ENCODE data around the gene RAB7A. TPM values are rescaled to one million over a fixed set of nuclear protein-coding genes. Genes with fewer than 3 reads are reported as not detected.

The RAB7A gene
- total and polyA plus RNA-seq, 10 of the 15 experiments (the other 5 are each of a cell fraction or from before 2014, with no cell fraction given): 40.3 to 212 (median 160) TPM

GRCh38 chr3:128726023-128727016, at the start of gene RAB7A (continued):
- TF ChIP-seq, protein P1, sequence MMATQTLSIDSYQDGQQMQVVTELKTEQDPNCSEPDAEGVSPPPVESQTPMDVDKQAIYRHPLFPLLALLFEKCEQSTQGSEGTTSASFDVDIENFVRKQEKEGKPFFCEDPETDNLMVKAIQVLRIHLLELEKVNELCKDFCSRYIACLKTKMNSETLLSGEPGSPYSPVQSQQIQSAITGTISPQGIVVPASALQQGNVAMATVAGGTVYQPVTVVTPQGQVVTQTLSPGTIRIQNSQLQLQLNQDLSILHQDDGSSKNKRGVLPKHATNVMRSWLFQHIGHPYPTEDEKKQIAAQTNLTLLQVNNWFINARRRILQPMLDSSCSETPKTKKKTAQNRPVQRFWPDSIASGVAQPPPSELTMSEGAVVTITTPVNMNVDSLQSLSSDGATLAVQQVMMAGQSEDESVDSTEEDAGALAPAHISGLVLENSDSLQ (IDR thresholded peaks at IDR 0.05): no peak
- no peak for TF ChIP-seq BACH1 (IDR thresholded peaks at IDR 0.05; ENCODE audit: borderline replicate concordance)
- TF ChIP-seq ASH2L (IDR thresholded peaks at IDR 0.05; ENCODE audit: borderline replicate concordance, low read depth): 0 out of 2 replicates have a peak, but pooled peaks have one; percentile 72
- no peak for TF ChIP-seq PAX8 (IDR thresholded peaks at IDR 0.05)
- TF ChIP-seq, protein P2, sequence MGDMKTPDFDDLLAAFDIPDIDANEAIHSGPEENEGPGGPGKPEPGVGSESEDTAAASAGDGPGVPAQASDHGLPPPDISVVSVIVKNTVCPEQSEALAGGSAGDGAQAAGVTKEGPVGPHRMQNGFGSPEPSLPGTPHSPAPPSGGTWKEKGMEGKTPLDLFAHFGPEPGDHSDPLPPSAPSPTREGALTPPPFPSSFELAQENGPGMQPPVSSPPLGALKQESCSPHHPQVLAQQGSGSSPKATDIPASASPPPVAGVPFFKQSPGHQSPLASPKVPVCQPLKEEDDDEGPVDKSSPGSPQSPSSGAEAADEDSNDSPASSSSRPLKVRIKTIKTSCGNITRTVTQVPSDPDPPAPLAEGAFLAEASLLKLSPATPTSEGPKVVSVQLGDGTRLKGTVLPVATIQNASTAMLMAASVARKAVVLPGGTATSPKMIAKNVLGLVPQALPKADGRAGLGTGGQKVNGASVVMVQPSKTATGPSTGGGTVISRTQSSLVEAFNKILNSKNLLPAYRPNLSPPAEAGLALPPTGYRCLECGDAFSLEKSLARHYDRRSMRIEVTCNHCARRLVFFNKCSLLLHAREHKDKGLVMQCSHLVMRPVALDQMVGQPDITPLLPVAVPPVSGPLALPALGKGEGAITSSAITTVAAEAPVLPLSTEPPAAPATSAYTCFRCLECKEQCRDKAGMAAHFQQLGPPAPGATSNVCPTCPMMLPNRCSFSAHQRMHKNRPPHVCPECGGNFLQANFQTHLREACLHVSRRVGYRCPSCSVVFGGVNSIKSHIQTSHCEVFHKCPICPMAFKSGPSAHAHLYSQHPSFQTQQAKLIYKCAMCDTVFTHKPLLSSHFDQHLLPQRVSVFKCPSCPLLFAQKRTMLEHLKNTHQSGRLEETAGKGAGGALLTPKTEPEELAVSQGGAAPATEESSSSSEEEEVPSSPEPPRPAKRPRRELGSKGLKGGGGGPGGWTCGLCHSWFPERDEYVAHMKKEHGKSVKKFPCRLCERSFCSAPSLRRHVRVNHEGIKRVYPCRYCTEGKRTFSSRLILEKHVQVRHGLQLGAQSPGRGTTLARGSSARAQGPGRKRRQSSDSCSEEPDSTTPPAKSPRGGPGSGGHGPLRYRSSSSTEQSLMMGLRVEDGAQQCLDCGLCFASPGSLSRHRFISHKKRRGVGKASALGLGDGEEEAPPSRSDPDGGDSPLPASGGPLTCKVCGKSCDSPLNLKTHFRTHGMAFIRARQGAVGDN (IDR thresholded peaks at IDR 0.05): no peak; the same call in 1 of the 2 replicates
- no peak for TF ChIP-seq MYC (IDR thresholded peaks at IDR 0.05; ENCODE audit: insufficient read depth, insufficient read length, insufficient replicate concordance, low read length, severe bottlenecking)
- no peak for TF ChIP-seq MEF2A (IDR thresholded peaks at IDR 0.05; ENCODE audit: insufficient read depth, low read depth, low read length)
- no peak; the same call in 1 of the 2 replicates for TF ChIP-seq ZNF207 (IDR thresholded peaks at IDR 0.05; ENCODE audit: borderline replicate concordance)
- peak; percentile 90 for TF ChIP-seq GABPA (IDR thresholded peaks at IDR 0.05; ENCODE audit: low read depth)
- TF ChIP-seq RUNX3 (IDR thresholded peaks at IDR 0.05; ENCODE audit: low read length): peak; percentile 19; the same call in 1 of the 2 replicates
- no peak for TF ChIP-seq KDM1A (IDR thresholded peaks at IDR 0.05; ENCODE audit: borderline replicate concordance)
- TF ChIP-seq, protein P3, sequence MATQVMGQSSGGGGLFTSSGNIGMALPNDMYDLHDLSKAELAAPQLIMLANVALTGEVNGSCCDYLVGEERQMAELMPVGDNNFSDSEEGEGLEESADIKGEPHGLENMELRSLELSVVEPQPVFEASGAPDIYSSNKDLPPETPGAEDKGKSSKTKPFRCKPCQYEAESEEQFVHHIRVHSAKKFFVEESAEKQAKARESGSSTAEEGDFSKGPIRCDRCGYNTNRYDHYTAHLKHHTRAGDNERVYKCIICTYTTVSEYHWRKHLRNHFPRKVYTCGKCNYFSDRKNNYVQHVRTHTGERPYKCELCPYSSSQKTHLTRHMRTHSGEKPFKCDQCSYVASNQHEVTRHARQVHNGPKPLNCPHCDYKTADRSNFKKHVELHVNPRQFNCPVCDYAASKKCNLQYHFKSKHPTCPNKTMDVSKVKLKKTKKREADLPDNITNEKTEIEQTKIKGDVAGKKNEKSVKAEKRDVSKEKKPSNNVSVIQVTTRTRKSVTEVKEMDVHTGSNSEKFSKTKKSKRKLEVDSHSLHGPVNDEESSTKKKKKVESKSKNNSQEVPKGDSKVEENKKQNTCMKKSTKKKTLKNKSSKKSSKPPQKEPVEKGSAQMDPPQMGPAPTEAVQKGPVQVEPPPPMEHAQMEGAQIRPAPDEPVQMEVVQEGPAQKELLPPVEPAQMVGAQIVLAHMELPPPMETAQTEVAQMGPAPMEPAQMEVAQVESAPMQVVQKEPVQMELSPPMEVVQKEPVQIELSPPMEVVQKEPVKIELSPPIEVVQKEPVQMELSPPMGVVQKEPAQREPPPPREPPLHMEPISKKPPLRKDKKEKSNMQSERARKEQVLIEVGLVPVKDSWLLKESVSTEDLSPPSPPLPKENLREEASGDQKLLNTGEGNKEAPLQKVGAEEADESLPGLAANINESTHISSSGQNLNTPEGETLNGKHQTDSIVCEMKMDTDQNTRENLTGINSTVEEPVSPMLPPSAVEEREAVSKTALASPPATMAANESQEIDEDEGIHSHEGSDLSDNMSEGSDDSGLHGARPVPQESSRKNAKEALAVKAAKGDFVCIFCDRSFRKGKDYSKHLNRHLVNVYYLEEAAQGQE (IDR thresholded peaks at IDR 0.05; ENCODE audit: low read depth, low read length): no peak
- TF ChIP-seq ZBTB4 (CRISPR knock-in tag; IDR thresholded peaks at IDR 0.05): no peak
- TF ChIP-seq POLR2A (IDR thresholded peaks at IDR 0.05; ENCODE audit: low read depth, low read length): peak; percentile 95

All from GM12878 (cell line).